ENCODE results near the gene VPS4B. TPM values are rescaled to one million over a fixed set of nuclear protein-coding genes. Genes with fewer than 3 reads are reported as not detected.

Gene VPS4B
- total RNA-seq, 4 donors from 2014 or later, result 43.7 to 49.8 (median 44.6) TPM

GRCh38 chr18:63405986-63406385 lies 16.3 kb downstream of the VPS4B start:
- Histone ChIP-seq H3K4me1 (peaks cover 5% of the 10 kb centered on the region), H3K27ac (no peak overlapping the region), H3K27me3 (no peaks in the 10 kb centered on the region), H3K4me3 (no peak overlapping the region), H3K9me3 (no peaks in the 10 kb centered on the region), H3K36me3 (peaks cover 70% of the 10 kb centered on the region)
- WGBS, result 58% methylated on average over 3 of the region's 3 CpGs
- no peak for DNase-seq (ENCODE audit: low spot score in 2 of 2)
- no peak for TF ChIP-seq POLR2AphosphoS5 (IDR thresholded peaks at IDR 0.05)
- no peak for TF ChIP-seq POLR2A (IDR thresholded peaks at IDR 0.05)
- no peak for TF ChIP-seq CTCF (IDR thresholded peaks at IDR 0.05)
- no peak for TF ChIP-seq EP300 (IDR thresholded peaks at IDR 0.05)

GRCh38 chr18:63402246-63403162 lies 19.8 kb downstream of the VPS4B start:
- Histone ChIP-seq H3K9me3 (no peaks in the 10 kb centered on the region), H3K27ac (no peak overlapping the region), H3K27me3 (no peaks in the 10 kb centered on the region), H3K4me1 (no peaks in the 10 kb centered on the region), H3K4me3 (no peak overlapping the region), H3K36me3 (peaks cover 79% of the 10 kb centered on the region)
- no peak for DNase-seq (ENCODE audit: low spot score in 2 of 2)
- WGBS, result 90% methylated on average over 8 of the region's 8 CpGs
- no peak for TF ChIP-seq POLR2A (IDR thresholded peaks at IDR 0.05)
- no peak for TF ChIP-seq EP300 (IDR thresholded peaks at IDR 0.05)
- no peak for TF ChIP-seq POLR2AphosphoS5 (IDR thresholded peaks at IDR 0.05)
- TF ChIP-seq CTCF (IDR thresholded peaks at IDR 0.05), result no peak

- DNase-seq (ENCODE audit: low spot score in 2 of 2), result no peak
- TF ChIP-seq CTCF (IDR thresholded peaks at IDR 0.05) (no peak), EP300 (IDR thresholded peaks at IDR 0.05) (no peak), POLR2A (IDR thresholded peaks at IDR 0.05) (no peak), POLR2AphosphoS5 (IDR thresholded peaks at IDR 0.05) (no peak)
- H3K4me3 ChIP-seq, result no peak overlapping the region
- no peaks in the 10 kb centered on the region for H3K9me3 ChIP-seq
- no peaks in the 10 kb centered on the region for H3K4me1 ChIP-seq
- H3K27me3 ChIP-seq, result no peaks in the 10 kb centered on the region
- peaks cover 99% of the 10 kb centered on the region for H3K36me3 ChIP-seq
- no peak overlapping the region for H3K27ac ChIP-seq
- 96% methylated on average over 3 of the region's 3 CpGs for WGBS
These were observed 23.0 kb downstream of the VPS4B start for GRCh38 chr18:63399300-63399699.

- Histone ChIP-seq H3K4me3 (no peak overlapping the region), H3K27ac (no peak overlapping the region), H3K27me3 (no peaks in the 10 kb centered on the region), H3K4me1 (no peaks in the 10 kb centered on the region), H3K9me3 (no peaks in the 10 kb centered on the region), H3K36me3 (peaks cover 97% of the 10 kb centered on the region)
- TF ChIP-seq POLR2A (IDR thresholded peaks at IDR 0.05), result no peak
- no peak for TF ChIP-seq EP300 (IDR thresholded peaks at IDR 0.05)
- no peak for TF ChIP-seq CTCF (IDR thresholded peaks at IDR 0.05)
- no peak for TF ChIP-seq POLR2AphosphoS5 (IDR thresholded peaks at IDR 0.05)
- DNase-seq (ENCODE audit: low spot score in 2 of 2), result no peak
- 92% methylated on average over 1 of the region's 1 CpG for WGBS
These were observed 24.9 kb downstream of the VPS4B start for GRCh38 chr18:63397349-63397748.

GRCh38 chr18:63395503-63395902 lies 26.8 kb downstream of the VPS4B start:
- H3K36me3 ChIP-seq, result peaks cover 95% of the 10 kb centered on the region
- H3K4me1 ChIP-seq, result no peaks in the 10 kb centered on the region
- 90% methylated on average over 1 of the region's 1 CpG for WGBS
- H3K27me3 ChIP-seq, result no peaks in the 10 kb centered on the region
- H3K9me3 ChIP-seq, result no peaks in the 10 kb centered on the region
- no peak for TF ChIP-seq EP300 (IDR thresholded peaks at IDR 0.05)
- no peak for TF ChIP-seq POLR2A (IDR thresholded peaks at IDR 0.05)
- TF ChIP-seq CTCF (IDR thresholded peaks at IDR 0.05), result no peak
- no peak for TF ChIP-seq POLR2AphosphoS5 (IDR thresholded peaks at IDR 0.05)
- no peak overlapping the region for H3K4me3 ChIP-seq
- DNase-seq (ENCODE audit: low spot score in 2 of 2), result no peak
- no peak overlapping the region for H3K27ac ChIP-seq

Data from suprapubic skin (tissue), 4 donors.